GM10847 (cell line): Measurements from ENCODE around the gene CD81.

ENCODE experiments used
- POLR2A ChIP-seq: IDR thresholded peaks from 2 replicates; pipeline ENCODE4 v1.6.1; 2011; ENCODE audit not compliant: insufficient read length; ENCODE audit errors: extremely low read depth

Gene CD81

GRCh38 chr11:2368851-2369180 lies 8.3 kb upstream of the CD81 start:
- no peak for TF ChIP-seq POLR2A

GRCh38 chr11:2369320-2369719 lies 7.8 kb upstream of the CD81 start:
- no peak for TF ChIP-seq POLR2A

GRCh38 chr11:2369896-2370295 lies 7.2 kb upstream of the CD81 start:
- no peak for TF ChIP-seq POLR2A

GRCh38 chr11:2374456-2375201 lies 2.5 kb upstream of the CD81 start:
- no peak for TF ChIP-seq POLR2A

- no peak for TF ChIP-seq POLR2A
Observed at GRCh38 chr11:2375341-2375853, 1.7 kb upstream of the CD81 start.

GRCh38 chr11:2375964-2376551 lies 1.1 kb upstream of the CD81 start:
- no peak for TF ChIP-seq POLR2A

- no peak for TF ChIP-seq POLR2A
Observed at GRCh38 chr11:2377511-2378443, 667 bp downstream of the CD81 start.

- no peak for TF ChIP-seq POLR2A
Observed at GRCh38 chr11:2378527-2379210, 1.6 kb downstream of the CD81 start.

- TF ChIP-seq POLR2A, result no peak
Observed at GRCh38 chr11:2379466-2380174, 2.5 kb downstream of the CD81 start.

GRCh38 chr11:2380396-2380795 lies 3.3 kb downstream of the CD81 start:
- no peak for TF ChIP-seq POLR2A

GRCh38 chr11:2380807-2381350 lies 3.8 kb downstream of the CD81 start:
- no peak for TF ChIP-seq POLR2A

- no peak for TF ChIP-seq POLR2A
Observed at GRCh38 chr11:2381494-2382128, 4.5 kb downstream of the CD81 start.

GRCh38 chr11:2382129-2382517 lies 5.0 kb downstream of the CD81 start:
- no peak for TF ChIP-seq POLR2A

- no peak for TF ChIP-seq POLR2A
Observed at GRCh38 chr11:2382936-2383851, 6.1 kb downstream of the CD81 start.
